GM18858 (cell line): Measurements from ENCODE around the gene IFIT3.

Experiments
- ATAC-seq: cut with Tn5 transposase; IDR thresholded peaks from one replicate; pipeline ENCODE4 v1.9.1; 2021; ENCODE audit not compliant: unreplicated experiment

The IFIT3 gene

GRCh38 chr10:89332123-89332633 is 4.4 kb downstream of the IFIT3 start:
- peak; percentile 31 for ATAC-seq

- no peak for ATAC-seq
These were observed 7.4 kb downstream of the IFIT3 start for GRCh38 chr10:89335226-89335625.

DNA sequence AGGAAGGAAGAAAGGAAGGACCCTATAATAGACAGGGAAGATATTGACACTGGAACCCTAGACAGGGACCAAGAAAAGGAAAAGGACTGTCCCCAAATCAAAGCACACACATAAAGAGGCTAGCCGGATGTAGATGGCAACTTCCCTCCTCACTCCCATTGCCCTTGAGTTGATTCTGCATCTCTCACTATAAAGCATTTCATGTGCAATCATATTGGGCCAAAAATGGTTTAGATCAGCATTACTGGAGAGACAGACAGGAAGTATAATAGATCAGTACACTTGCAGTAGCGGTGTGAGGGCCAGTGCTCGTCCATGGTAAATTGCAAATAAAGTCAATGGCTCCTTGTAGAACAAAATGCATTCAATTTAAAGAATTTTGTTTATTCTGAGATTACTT is 8.4 kb downstream of the IFIT3 start:
- no peak for ATAC-seq

- ATAC-seq: no peak
These were observed 9.7 kb downstream of the IFIT3 start for GRCh38 chr10:89337484-89337883.

- ATAC-seq: no peak
These were observed 10.9 kb downstream of the IFIT3 start for GRCh38 chr10:89338713-89339112.

- ATAC-seq: no peak
These were observed 12.1 kb downstream of the IFIT3 start for GRCh38 chr10:89339875-89340274.

DNA sequence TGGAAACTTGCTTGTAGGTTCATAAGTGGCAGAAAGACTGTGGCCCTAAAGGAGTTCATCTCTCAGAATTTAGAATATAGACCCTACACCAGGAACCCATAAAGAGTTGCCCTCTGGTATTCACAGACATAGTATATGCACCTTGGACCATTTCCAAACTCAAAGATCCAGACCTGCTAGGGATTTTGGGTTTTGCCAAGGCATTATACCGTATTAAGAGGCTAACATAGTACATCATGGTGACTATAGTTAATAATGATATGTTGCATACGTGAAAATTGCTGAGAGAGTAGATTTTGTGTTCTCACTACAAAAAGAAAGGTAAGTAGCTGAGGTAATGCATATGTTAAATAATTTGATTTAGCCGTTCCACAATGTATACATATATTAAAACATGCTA is 13.9 kb downstream of the IFIT3 start:
- no peak for ATAC-seq

- ATAC-seq: no peak
These were observed 14.6 kb downstream of the IFIT3 start for GRCh38 chr10:89342206-89342958.

DNA sequence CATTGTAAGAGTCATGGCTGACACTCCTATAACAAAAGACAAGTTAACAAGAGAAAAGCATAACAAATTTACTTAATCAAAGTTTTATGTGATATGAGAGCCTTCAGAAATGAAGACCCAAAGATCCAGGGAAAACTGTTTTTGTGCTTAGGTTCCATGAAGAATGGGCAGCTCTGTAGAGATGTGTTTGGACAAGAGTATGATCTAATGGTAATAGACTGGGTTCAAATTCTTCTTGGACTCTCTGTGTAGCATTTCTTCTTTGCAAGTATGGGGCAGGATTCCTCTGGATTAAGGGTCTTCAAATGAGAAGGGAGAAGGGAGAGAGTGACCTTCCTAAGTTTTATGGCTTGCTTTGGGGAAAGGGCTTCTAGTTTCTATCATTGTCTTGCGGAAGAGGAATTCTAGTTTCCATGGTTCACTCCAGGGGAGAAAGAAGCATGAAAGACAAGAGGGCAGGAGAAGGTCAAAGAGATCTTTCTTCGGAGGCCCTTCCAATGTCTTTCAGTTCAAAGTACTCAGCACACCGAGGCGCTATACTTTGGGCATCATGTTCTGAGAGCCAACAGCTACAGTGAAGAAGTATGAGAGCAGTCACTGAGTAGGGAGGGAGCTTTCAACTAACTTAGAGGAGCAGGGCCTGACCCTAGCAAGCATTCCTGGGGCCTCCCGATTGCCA is 15.4 kb downstream of the IFIT3 start:
- no peak for ATAC-seq

DNA sequence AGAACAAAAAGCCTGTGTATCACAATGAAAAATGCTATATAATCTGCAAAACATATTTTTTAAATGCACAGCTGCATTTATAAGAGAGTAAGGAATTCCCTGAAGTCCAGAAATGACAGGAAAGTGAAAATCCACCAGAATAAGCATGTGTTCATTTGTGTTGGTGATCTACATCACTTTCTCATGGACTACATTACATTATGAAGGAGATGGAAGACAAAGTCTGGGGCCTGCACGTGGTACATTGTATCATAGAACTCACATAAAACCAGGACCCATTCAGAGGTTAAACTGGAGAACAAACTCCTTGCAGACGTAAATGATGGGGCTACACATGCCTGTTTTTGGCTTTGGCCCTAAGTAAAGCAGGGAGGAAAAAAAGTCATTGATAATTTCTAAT is 16.4 kb downstream of the IFIT3 start:
- no peak for ATAC-seq

GRCh38 chr10:89345367-89346000 is 17.7 kb downstream of the IFIT3 start:
- ATAC-seq: no peak

DNA sequence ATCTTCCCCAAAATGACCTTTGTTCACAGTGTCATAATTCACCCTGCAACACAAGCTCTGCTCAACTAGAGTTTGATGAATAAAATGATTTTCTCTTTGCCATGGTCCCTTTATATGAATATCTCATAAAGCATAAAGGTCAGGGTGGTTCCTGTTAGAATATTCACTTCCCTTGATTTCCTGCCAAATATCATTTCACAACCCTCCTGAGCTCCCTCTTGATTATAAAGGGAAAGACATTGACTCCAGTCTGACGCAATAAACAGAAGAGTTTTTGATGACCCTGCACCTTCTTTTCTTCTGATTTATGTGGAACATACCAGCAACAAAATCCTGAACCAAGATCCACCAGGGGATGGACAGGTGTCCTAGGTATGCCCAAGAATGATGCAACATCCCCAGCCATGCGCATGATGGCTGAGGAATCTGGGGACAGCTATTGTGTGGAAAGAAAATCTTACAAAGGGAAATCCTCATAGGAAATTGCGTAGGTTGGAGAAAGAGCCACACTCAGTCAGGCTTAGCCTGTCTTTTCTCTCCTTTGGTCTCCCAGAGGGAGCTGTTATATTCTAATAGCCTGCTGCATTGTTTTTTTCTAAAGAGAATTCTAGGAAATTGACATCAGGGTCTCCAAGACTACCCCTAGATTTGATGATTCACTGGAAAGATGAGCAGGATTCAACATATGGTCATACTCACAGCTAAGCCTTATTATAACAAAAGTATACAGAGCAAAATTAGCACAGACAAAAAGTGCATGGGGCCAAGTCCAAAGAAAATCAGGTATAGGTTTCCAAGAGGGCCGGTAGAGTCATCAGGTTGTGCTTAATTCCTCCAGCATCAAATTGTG is 18.8 kb downstream of the IFIT3 start:
- ATAC-seq: no peak

GRCh38 chr10:89347701-89348457 is 20.1 kb downstream of the IFIT3 start:
- no peak for ATAC-seq

- no peak for ATAC-seq
These were observed 20.7 kb downstream of the IFIT3 start for GRCh38 chr10:89348481-89348880.

- no peak for ATAC-seq
These were observed 21.2 kb downstream of the IFIT3 start for GRCh38 chr10:89348975-89349374.

- ATAC-seq: peak; percentile 19
These were observed 23.0 kb downstream of the IFIT3 start for GRCh38 chr10:89350631-89351315.

DNA sequence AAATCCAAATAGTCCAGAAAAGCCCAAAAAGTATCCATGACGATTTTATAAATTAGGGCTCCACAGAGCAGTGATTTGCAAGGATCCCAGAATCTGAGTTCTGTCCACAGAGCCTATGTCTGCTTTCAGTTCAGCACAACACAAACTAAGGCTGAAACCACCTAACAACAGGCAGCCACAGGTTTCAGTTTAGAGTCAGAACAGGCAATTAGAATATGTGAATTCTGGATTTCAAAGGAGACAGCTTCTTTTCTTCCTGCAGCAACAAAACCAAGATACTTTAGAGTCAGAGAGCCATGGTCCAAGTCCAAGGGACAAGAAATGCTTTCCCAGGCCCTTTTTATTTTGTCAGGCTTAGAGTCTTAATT is 23.6 kb downstream of the IFIT3 start:
- peak; percentile 86 for ATAC-seq

DNA sequence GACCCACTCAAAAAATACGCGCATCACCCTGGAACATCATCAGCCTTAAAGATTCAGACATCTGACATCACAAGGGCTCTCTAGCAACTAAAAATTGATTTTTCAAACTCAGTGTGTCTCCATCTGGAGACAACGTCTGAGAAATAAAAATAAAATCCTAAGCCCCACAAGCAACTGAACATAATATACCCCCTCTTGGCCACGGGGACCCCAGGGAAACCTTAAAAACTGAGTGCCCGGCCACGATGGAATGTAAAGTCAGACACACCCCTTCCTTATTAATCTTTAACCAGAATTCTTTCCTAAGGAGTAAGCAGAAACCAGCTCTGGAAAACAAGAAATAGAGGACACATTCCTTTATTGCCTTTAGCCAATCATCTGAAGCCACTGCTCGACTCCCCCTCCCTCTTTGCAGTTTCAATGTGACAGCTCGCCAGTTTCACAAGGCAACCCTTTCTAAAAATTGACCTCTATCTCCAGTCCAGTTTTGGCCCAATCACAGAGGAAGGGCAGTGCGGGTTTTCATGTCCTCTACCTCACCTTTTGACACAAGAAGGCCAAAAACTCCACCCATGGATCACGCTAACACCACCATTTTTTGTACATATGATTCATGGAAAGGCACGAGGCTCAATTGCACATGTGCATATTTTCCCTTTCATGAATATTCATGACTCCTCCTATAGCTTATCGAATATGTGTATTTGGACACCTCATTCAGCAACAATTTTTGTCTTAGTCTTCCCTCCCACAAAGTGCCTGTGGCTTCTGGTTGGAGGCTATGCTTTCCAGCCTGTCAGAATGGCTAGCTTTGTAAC is 24.2 kb downstream of the IFIT3 start:
- ATAC-seq: no peak

GRCh38 chr10:89352802-89353201 is 25.0 kb downstream of the IFIT3 start:
- ATAC-seq: no peak
